H4 (cell line): ENCODE data around the gene PRDX1. TPM values are rescaled to one million over a fixed set of nuclear protein-coding genes. Genes with fewer than 3 reads are reported as not detected.
A peak's percentile ranks its signal among the peaks of the same experiment; 100 is the strongest.
"Not testable (repeated sequence)": the region's sequence is repeated elsewhere in the genome, so short reads cannot be mapped to it uniquely, and the experiment has no call there.

Experiments used
- DNase-seq: peaks from one replicate; pipeline ENCODE4 v3.0.0-alpha.2; 2015; ENCODE audit warnings: low spot score
- total RNA-seq: library from RNA; depleted of rRNA; stranded (reverse); fragments of >200 nt; shearing (Covaris generic); gene quantifications from 2 replicates; pipeline ENCODE4 v1.2.3, GENCODE V29; 2014

Gene PRDX1
- total RNA-seq, 1 experiment from 2014 or later: 2,740 TPM

GRCh38 chr1:45503462-45504360 lies 18.0 kb downstream of the PRDX1 start:
- no peak for DNase-seq

DNA sequence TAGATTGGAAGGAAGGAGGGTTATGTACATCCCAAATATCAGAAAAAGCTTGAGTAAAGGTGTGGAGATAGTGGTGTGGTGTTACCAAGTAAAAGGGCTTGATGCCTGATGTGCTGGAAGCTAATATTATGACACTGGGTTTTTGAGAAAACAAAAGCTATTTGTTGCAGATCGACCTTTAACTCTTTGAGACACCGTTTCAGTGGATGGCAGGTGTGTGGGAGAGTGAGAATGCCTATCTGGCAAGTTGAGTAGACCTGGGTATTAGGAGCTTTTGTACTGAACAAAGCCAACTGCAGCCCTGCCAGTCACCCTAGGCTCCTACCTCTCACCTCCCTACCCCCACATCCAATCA lies 20.2 kb downstream of the PRDX1 start:
- DNase-seq: no peak

DNA sequence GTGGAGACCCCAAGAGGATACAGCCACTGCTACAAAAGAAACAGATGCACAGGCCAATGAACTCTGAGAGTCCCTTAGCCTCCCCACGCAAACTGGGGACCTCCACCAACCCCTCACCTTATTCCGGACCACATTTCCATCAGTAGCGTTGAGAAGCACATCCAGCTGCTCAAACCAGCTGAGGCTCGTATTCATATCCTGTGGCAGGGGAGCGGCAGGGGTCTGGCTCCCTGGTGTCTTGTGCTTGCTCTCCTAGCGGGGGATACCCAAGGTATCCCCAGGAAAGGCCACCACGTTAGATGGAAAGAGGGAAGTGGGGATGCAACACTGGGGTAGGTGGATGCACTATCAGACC lies 22.3 kb downstream of the PRDX1 start:
- DNase-seq: no peak

- DNase-seq: no peak
Measured at GRCh38 chr1:45498279-45498678, 23.4 kb downstream of the PRDX1 start.

DNA sequence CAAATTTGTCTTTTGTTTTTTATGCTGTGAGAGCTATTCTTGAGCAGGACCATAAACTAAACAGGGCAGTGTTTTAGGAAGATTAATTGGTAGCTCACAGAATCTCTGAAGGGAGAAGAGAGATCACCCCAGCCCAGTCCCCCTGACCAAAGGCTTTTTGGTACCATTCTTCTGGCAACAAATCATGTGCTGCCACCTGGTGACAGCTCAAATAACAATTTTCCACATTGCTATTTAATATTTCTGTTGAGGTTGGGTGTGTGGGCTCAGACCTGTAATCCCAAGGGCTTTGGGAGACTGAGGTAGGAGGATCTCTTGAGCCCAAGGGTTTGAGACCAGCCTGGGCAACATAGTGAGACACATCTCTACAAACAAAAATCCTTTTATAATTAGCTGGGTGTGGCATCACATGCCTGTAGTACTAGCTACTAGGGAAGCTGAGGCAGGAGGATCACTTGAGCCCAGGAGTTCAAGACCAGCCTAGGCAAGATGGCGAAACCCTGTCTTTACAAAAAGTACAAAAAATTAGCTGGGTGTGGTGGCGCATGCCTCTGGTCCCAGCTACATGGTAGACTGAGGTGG lies 28.5 kb downstream of the PRDX1 start:
- DNase-seq: peak; percentile 63

DNA sequence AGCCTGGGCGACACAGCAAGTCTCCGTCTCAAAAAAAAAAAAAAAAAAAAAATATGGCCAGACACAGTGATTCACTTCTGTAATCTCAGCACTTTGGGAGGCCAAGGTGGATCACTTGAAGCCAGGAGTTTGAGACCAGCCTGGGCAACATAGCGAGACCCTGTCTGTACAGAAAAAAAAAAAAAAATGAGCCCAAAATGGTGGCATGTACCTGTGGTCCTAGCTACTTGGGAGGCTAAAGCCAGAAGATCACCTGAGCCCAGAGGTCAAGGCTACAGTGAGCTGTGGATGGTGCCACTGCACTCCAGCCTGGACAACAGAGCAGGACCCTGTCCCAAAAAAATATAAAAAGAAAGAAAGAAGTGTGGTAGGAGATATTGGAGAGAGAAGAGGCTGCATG lies 29.0 kb downstream of the PRDX1 start:
- DNase-seq: no peak

DNA sequence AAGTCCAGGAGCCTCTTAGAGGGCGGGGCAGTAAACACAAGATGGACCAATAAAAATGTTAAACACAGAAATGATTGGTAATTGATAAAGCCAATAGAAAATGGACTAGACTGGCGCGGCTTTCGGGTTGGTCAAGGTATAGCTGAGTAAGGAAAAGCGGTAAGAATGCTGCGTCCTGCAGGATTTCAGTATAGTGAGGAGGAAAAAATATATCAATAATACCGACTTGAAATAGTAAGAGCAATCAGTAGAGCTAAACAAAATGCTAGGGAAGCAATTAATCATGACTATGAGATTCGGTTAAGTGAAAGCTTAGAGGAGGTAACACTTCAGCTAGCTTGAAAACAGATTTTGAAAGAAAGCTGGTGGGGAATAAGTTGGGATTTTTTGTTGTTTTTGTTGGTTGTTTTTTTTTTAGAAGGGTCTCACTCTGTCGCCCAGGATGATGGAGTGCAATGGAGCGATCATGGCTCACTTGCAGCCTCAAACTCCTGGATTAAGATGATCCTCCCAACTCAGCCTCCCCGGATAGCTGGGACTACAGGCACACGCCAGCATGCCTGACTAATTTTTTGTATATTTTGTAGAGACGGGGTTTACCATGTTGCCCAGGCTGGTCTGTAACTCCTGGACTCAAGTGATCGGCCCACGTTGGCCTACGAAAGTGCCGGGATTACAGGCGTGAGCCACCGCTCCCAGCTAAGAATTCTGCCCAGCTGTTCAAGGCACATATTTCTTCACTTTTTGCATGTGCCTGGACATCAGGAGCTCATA lies 30.0 kb downstream of the PRDX1 start:
- DNase-seq: no peak

GRCh38 chr1:45490626-45491486 lies 30.8 kb downstream of the PRDX1 start, which contains the start of gene TESK2:
TESK2 (minus strand) TSS chr1:45491163; CDS start chr1:45457785, 33,378 bp downstream.
- DNase-seq: peak; percentile 99

- no peak for DNase-seq
Measured at GRCh38 chr1:45490121-45490625, 31.5 kb downstream of the PRDX1 start.

GRCh38 chr1:45489379-45489778 lies 32.3 kb downstream of the PRDX1 start:
- DNase-seq: not testable (repeated sequence)

DNA sequence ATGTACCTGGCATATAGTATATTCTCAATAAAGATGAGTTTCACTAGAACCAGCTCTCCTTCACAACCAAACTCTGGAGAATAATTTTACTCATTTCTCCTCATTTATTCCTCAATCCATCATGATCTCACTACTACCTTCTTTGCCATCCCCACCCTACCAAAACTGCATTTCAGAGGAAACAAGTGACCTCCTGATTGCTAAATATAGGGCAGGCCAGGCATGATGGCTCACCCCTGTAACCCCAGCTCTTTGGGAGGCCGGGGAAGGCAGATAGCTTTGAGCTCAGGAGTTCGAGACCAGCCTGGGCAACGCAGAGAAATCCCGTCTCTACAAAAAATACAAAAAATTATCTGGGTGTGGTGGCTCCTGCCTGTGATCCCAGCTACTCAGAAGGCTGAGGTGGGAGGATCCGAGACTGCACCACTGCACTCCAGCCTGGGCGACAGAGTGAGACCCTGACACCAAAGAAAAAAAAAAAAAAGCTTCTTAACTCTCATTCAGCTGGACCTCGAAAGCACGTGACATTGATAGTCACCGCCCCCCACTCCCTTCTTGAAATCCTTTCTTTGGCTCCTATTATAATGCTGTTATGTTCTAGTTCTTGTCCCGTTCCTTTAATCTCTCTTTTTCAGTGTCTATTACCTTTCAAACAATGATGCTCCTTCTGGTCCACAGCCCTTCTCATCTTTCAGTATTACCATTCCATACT lies 32.9 kb downstream of the PRDX1 start:
- no peak for DNase-seq

GRCh38 chr1:45485949-45486348 lies 35.7 kb downstream of the PRDX1 start:
- no peak for DNase-seq

- no peak for DNase-seq
Measured at GRCh38 chr1:45479039-45479748, 42.5 kb downstream of the PRDX1 start.

DNA sequence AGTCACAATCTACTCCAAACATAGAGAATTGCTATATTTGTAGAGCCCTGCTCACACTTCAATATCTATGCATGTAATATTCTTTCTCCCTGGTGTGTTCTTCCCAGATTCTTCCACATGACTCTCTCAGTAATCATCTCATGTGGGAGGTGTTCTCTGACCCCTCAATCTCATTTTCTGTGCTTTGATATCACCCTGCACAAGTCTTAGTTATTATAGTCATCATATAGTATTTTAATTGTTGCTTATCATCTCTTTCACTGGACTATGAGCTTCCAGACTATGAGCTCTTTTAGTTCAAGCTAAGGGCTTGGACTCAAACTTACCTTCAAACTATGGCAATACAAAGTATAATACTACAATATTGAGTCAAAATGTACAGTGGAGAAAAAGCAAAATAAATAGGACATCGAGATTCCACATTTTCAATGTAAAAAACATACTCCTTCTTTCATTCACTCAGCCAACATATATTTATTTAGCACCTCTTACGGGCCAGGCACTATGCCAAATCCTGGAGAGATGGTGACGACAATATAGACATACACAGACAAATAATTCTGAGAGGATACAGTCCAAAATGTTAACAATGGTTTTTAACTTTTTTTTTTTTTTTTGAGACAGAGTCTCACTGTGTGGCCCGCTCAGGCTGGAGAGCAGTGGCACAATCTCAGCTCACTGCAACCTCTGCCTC lies 43.4 kb downstream of the PRDX1 start:
- DNase-seq: no peak

DNA sequence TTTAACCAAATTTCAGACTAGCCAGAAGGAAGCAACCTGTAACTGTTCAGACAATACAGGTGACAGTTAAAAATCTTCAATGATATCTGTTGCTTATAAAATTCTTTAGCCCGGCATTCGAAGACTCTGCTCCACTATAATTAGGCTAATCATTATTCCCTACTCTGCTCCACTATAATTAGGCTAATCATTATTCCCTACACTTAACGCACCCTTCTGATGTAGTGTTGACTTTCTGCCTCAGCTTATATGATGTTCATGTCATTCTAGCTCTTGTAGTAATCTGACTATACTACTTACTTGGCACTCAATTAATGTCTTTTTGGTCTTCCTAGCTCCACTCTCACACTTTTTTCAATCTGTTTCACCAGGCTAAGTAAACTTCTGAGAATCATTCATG lies 44.0 kb downstream of the PRDX1 start:
- DNase-seq: no peak

GRCh38 chr1:45474194-45474593 lies 47.5 kb downstream of the PRDX1 start:
- not testable (repeated sequence) for DNase-seq

- DNase-seq: no peak
Measured at GRCh38 chr1:45473302-45473701, 48.4 kb downstream of the PRDX1 start.

GRCh38 chr1:45470306-45470798 lies 51.3 kb downstream of the PRDX1 start:
- DNase-seq: no peak

GRCh38 chr1:45467353-45467752 lies 54.3 kb downstream of the PRDX1 start:
- not testable (repeated sequence) for DNase-seq
